ENCODE measurements around the gene PIK3AP1. TPM values are rescaled to one million over a fixed set of nuclear protein-coding genes. Genes with fewer than 3 reads are reported as not detected.

The PIK3AP1 gene
- total RNA-seq, 3 donors from 2014 or later = 9.8 to 26.9 (median 14.2) TPM

- peak overlapping the region; percentile 91 to 98 (median 94) for H3K4me3 ChIP-seq
- no peak for TF ChIP-seq CTCF (IDR thresholded peaks at IDR 0.05)
- TF ChIP-seq POLR2AphosphoS5 (IDR thresholded peaks at IDR 0.05) = no peak
- TF ChIP-seq POLR2A (IDR thresholded peaks at IDR 0.05) = no peak
- H3K9me3 ChIP-seq = no peaks in the 10 kb centered on the region
- no peaks in the 10 kb centered on the region for H3K36me3 ChIP-seq
- no peak for DNase-seq (ENCODE audit: low spot score in 2 of 2)
- peak overlapping the region; percentile 99 to 100 for H3K27ac ChIP-seq
- no peaks in the 10 kb centered on the region for H3K27me3 ChIP-seq
- peaks cover 0 to 8% of the 10 kb centered on the region in 2 donors for H3K4me1 ChIP-seq
- intact Hi-C loops (cut with DNase I; ENCODE audit: low total_unique reads) = loop anchor here (5.0 kb wide), 2 partner anchors 306 to 1129 kb away; no protein-coding TSS in a partner anchor
Measured at GRCh38 chr10:96588060-96588554, 132.2 kb downstream of the PIK3AP1 start.

GRCh38 chr10:96587264-96588059 is 132.9 kb downstream of the PIK3AP1 start:
- DNase-seq (ENCODE audit: low spot score in 2 of 2) = no peak
- H3K4me1 ChIP-seq = peaks cover 0 to 8% of the 10 kb centered on the region in 2 donors
- peak overlapping the region; percentile 91 to 98 (median 94) for H3K4me3 ChIP-seq
- no peaks in the 10 kb centered on the region for H3K27me3 ChIP-seq
- TF ChIP-seq POLR2A (IDR thresholded peaks at IDR 0.05) (no peak), POLR2AphosphoS5 (IDR thresholded peaks at IDR 0.05) (peak in 2 of 3 donors; percentile 50 to 53)
- H3K36me3 ChIP-seq = no peaks in the 10 kb centered on the region
- H3K27ac ChIP-seq = peak overlapping the region; percentile 99 to 100
- H3K9me3 ChIP-seq = no peaks in the 10 kb centered on the region
- intact Hi-C loops (cut with DNase I; ENCODE audit: low total_unique reads) = loop anchor here (5.0 kb wide), 2 partner anchors 305 to 1130 kb away; no protein-coding TSS in a partner anchor

GRCh38 chr10:96586419-96587263 is 133.7 kb downstream of the PIK3AP1 start, which contains the start of gene TM9SF3:
Gene TM9SF3, minus strand, starts transcription at chr10:96587012. Its CDS starts 177 bp downstream, at chr10:96586835.
- H3K4me3 ChIP-seq = peak within 1 kb of the TSS; percentile 91 to 98 (median 94)
- peaks cover 0 to 8% of the 10 kb centered on the region in 2 donors for H3K4me1 ChIP-seq
- intact Hi-C loops (cut with DNase I; ENCODE audit: low total_unique reads) = loop anchor here (5.0 kb wide), 2 partner anchors 304 to 1131 kb away; no protein-coding TSS in a partner anchor
- no peaks in the 10 kb centered on the region for H3K9me3 ChIP-seq
- peak; percentile 87 to 90 for DNase-seq (ENCODE audit: low spot score in 2 of 2)
- no peaks in the 10 kb centered on the region for H3K36me3 ChIP-seq
- peak within 1 kb of the TSS; percentile 99 to 100 for H3K27ac ChIP-seq
- no peaks in the 10 kb centered on the region for H3K27me3 ChIP-seq
- peak; percentile 22 to 84 (median 32) for TF ChIP-seq POLR2AphosphoS5 (IDR thresholded peaks at IDR 0.05)
- no peak for TF ChIP-seq CTCF (IDR thresholded peaks at IDR 0.05)

DNA sequence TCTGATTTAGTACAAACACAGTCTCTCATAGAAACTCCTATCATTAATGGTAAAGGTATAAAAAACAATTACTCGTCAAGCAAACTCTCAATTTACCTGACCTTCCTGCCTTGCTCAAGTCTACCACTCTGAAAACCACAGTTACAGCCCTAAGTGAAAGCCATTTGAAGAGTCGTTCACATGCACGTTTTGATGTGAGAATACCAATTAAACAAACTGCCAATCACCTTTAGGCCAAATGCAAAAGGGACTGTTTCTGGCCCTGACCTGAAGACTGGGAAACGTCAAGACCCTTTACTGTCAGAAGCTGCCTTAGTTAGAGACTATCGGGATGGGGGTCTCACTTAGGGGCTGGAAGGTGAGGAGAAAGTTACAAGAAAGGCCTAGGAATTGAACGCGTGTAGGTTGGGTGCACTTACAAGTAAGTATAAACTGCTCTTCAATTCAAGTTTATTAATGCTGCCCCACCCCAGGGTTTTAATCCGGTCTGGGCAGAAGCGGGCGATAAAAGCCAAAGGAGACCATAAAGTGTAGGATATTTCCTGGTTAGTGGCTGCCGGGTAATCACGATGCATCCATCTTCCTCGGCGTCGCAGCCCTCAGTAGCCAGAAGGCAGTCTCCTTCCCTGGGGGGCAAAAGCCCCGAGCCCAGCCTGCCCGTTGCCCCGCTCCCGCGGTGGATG is 134.4 kb downstream of the PIK3AP1 start:
- intact Hi-C loops (cut with DNase I; ENCODE audit: low total_unique reads) = loop anchor here (5.0 kb wide), 2 partner anchors 304 to 1131 kb away; no protein-coding TSS in a partner anchor
- Histone ChIP-seq H3K36me3 (no peaks in the 10 kb centered on the region), H3K9me3 (no peaks in the 10 kb centered on the region), H3K4me1 (peaks cover 0 to 8% of the 10 kb centered on the region in 2 donors), H3K4me3 (peak overlapping the region; percentile 91 to 98 (median 94)), H3K27ac (peak overlapping the region; percentile 99 to 100), H3K27me3 (no peaks in the 10 kb centered on the region)
- no peak for TF ChIP-seq POLR2A (IDR thresholded peaks at IDR 0.05)
- DNase-seq (ENCODE audit: low spot score in 2 of 2) = no peak

- DNase-seq (ENCODE audit: low spot score in 2 of 2) = no peak
- Histone ChIP-seq H3K4me3 (no peak overlapping the region), H3K27ac (no peak overlapping the region), H3K36me3 (no peaks in the 10 kb centered on the region), H3K27me3 (no peaks in the 10 kb centered on the region), H3K9me3 (no peaks in the 10 kb centered on the region), H3K4me1 (peaks cover 0 to 12% of the 10 kb centered on the region in 2 donors)
- no peak for TF ChIP-seq CTCF (IDR thresholded peaks at IDR 0.05)
- intact Hi-C loops (cut with DNase I; ENCODE audit: low total_unique reads) = no loop called here
Measured at GRCh38 chr10:96584474-96584873, 135.8 kb downstream of the PIK3AP1 start.
